Stimulated activated effector memory CD8-positive, alpha-beta T cell treated with anti-CD3 and anti-CD28 coated beads, Interleukin-12 subunit alpha, Interleukin-12 subunit beta, amount 100 ng/mL, for 72 hours (primary cell): ENCODE results near the gene PCDHA9.
A peak's percentile ranks its signal among the peaks of the same experiment; 100 is the strongest.
"Not testable (repeated sequence)": the region's sequence is repeated elsewhere in the genome, so short reads cannot be mapped to it uniquely, and the experiment has no call there.

Experiments used
- ATAC-seq: fragments of 150-1000 bp; cut with Tn5 transposase; 2 replicates; pipeline ENCODE4 v1.10.0; 2021
- DNase-seq, 2 donors: peaks; one replicate each; pipeline ENCODE4 v3.0.0; 2021 to 2022; ENCODE audit warnings: low spot score in 2 of 2
- H3K27ac Mint-ChIP-seq: one replicate; pipeline ENCODE4 v1.8.0; 2022; ENCODE audit warnings: mild to moderate bottlenecking, mixed read lengths
- H3K36me3 Mint-ChIP-seq: one replicate; pipeline ENCODE4 v1.8.0; 2022; ENCODE audit warnings: mild to moderate bottlenecking, mixed read lengths
- H3K4me1 Mint-ChIP-seq: one replicate; pipeline ENCODE4 v1.8.0; 2022; ENCODE audit warnings: mixed read lengths
- H3K4me3 Mint-ChIP-seq: one replicate; pipeline ENCODE4 v1.8.0; 2022; ENCODE audit warnings: mild to moderate bottlenecking, mixed read lengths
- H3K9me3 Mint-ChIP-seq: one replicate; pipeline ENCODE4 v1.8.0; 2022; ENCODE audit warnings: mixed read lengths

The PCDHA9 gene

GRCh38 chr5:140848139-140849102 lies at the start of gene PCDHA9:
Gene PCDHA9, plus strand, starts transcription at chr5:140848382. Its CDS starts 114 bp downstream, at chr5:140848496.
- not testable (repeated sequence) for H3K27ac Mint-ChIP-seq, H3K9me3 Mint-ChIP-seq

DNA sequence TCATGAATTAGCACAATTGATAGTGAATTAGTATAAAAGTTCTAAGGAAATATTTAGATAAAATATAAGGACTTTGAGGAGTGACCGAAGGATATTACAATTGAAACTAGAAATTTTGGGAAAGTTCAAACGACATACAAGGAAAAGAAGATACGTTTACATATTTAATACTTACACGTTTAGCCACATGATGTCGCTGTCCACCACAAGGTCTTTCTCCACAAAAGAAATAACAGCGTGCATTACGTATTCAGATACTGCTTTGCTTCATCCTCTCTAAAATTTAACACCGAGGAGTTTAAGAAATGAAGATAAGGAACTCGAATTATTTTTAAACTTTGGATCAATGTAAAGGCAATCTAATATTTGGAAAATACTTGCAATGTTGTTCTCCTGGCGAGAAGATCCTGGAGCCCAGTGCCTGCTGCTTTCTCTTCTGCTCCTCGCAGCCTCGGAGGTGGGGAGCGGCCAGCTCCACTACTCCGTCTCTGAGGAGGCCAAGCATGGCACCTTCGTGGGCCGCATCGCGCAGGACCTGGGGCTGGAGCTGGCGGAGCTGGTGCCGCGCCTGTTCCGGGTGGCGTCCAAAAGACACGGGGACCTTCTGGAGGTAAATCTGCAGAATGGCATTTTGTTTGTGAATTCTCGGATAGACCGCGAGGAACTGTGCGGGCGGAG lies 47.2 kb upstream of the PCDHA9 start, which contains the start of gene PCDHA3:
Gene PCDHA3 (plus strand): TSS at position 242 of the 678 bp plus-strand sequence.
- no peak for ATAC-seq
- Mint-ChIP-seq H3K36me3 (no peaks in the 10 kb centered on the region), H3K4me1 (no peaks in the 10 kb centered on the region), H3K9me3 (peaks cover 4% of the 10 kb centered on the region), H3K27ac (no peak within 1 kb of the TSS), H3K4me3 (no peak within 1 kb of the TSS)
- no peak for DNase-seq

More at GRCh38 chr5:140848139-140849102, at the start of gene PCDHA9:
- not testable (repeated sequence) for H3K36me3 Mint-ChIP-seq, H3K4me3 Mint-ChIP-seq, ATAC-seq, DNase-seq, H3K4me1 Mint-ChIP-seq

GRCh38 chr5:140801494-140801841 lies 46.7 kb upstream of the PCDHA9 start:
- no peak overlapping the region for H3K27ac Mint-ChIP-seq

GRCh38 chr5:140802381-140802780 lies 45.8 kb upstream of the PCDHA9 start:
- H3K27ac Mint-ChIP-seq, H3K36me3 Mint-ChIP-seq, H3K4me3 Mint-ChIP-seq, ATAC-seq, DNase-seq, H3K4me1 Mint-ChIP-seq, H3K9me3 Mint-ChIP-seq: not testable (repeated sequence)

More at GRCh38 chr5:140801494-140801841, 46.7 kb upstream of the PCDHA9 start:
- Mint-ChIP-seq H3K4me1 (no peaks in the 10 kb centered on the region), H3K9me3 (peaks cover 4% of the 10 kb centered on the region), H3K36me3 (no peaks in the 10 kb centered on the region), H3K4me3 (no peak overlapping the region)
- DNase-seq: no peak
- ATAC-seq: no peak

DNA sequence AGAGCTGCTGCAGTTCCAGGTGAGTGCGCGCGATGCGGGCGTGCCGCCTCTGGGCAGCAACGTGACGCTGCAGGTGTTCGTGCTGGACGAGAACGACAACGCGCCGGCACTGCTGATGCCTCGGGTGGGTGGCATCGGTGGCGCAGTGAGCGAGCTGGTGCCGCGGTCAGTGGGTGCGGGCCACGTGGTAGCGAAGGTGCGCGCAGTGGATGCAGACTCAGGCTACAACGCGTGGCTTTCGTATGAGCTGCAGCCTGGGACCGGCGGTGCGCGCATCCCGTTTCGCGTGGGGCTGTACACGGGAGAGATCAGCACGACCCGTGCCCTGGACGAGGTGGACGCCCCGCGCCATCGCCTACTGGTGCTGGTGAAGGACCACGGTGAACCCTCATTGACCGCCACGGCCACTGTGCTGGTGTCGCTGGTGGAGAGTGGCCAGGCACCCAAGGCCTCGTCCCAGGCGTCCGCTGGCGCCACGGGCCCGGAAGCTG lies 45.4 kb upstream of the PCDHA9 start:
- Mint-ChIP-seq H3K4me1 (no peaks in the 10 kb centered on the region), H3K27ac (no peak overlapping the region), H3K4me3 (no peak overlapping the region), H3K9me3 (peaks cover 4% of the 10 kb centered on the region), H3K36me3 (no peaks in the 10 kb centered on the region)
- no peak for ATAC-seq
- no peak for DNase-seq

- H3K9me3 Mint-ChIP-seq: peaks cover 8% of the 10 kb centered on the region
- ATAC-seq (no peak), DNase-seq (no peak)
- H3K27ac Mint-ChIP-seq: no peak within 1 kb of the TSS
- H3K36me3 Mint-ChIP-seq: no peaks in the 10 kb centered on the region
- no peaks in the 10 kb centered on the region for H3K4me1 Mint-ChIP-seq
- no peak within 1 kb of the TSS for H3K4me3 Mint-ChIP-seq
Measured at GRCh38 chr5:140806834-140807775, 41.1 kb upstream of the PCDHA9 start, which contains the start of gene PCDHA4. Gene PCDHA4, plus strand, starts transcription at chr5:140807068.

DNA sequence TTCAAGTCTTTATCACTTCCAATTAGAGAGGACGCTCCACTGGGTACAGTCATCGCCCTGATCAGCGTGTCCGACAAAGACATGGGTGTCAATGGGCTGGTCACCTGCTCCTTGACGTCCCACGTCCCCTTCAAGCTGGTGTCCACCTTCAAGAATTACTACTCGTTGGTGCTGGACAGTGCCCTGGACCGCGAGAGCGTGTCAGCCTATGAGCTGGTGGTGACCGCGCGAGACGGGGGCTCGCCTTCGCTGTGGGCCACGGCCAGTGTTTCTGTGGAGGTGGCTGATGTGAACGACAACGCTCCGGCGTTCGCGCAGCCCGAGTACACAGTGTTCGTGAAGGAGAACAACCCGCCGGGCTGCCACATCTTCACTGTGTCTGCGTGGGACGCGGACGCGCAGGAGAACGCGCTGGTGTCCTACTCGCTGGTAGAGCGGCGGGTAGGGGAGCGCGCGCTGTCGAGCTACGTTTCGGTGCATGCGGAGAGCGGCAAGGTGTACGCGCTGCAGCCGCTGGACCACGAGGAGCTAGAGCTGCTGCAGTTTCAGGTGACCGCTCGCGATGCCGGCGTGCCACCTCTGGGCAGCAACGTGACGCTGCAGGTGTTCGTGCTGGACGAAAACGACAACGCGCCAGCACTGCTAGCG lies 39.8 kb upstream of the PCDHA9 start:
- not testable (repeated sequence) for ATAC-seq, DNase-seq, H3K36me3 Mint-ChIP-seq, H3K9me3 Mint-ChIP-seq, H3K4me1 Mint-ChIP-seq, H3K27ac Mint-ChIP-seq, H3K4me3 Mint-ChIP-seq

- no peak for DNase-seq
- peaks cover 5% of the 10 kb centered on the region for H3K9me3 Mint-ChIP-seq
- H3K27ac Mint-ChIP-seq: no peak overlapping the region
- no peak overlapping the region for H3K4me3 Mint-ChIP-seq
- H3K4me1 Mint-ChIP-seq: no peaks in the 10 kb centered on the region
- H3K36me3 Mint-ChIP-seq: no peaks in the 10 kb centered on the region
- ATAC-seq: no peak
Measured at GRCh38 chr5:140808889-140809291, 39.3 kb upstream of the PCDHA9 start.

- Mint-ChIP-seq H3K4me1 (no peaks in the 10 kb centered on the region), H3K27ac (no peak within 1 kb of the TSS), H3K9me3 (peaks cover 5% of the 10 kb centered on the region), H3K36me3 (no peaks in the 10 kb centered on the region), H3K4me3 (no peak within 1 kb of the TSS)
- DNase-seq (peak in 1 of 2 donors; percentile 52), ATAC-seq (no peak)
Measured at GRCh38 chr5:140821375-140822280, 26.6 kb upstream of the PCDHA9 start, which contains the start of gene PCDHA5. Gene PCDHA5, plus strand, starts transcription at chr5:140821613.

GRCh38 chr5:140822281-140822629 lies 25.9 kb upstream of the PCDHA9 start:
- Mint-ChIP-seq H3K4me1 (no peaks in the 10 kb centered on the region), H3K36me3 (no peaks in the 10 kb centered on the region), H3K27ac (no peak overlapping the region), H3K9me3 (peaks cover 5% of the 10 kb centered on the region), H3K4me3 (no peak overlapping the region)
- DNase-seq: no peak
- ATAC-seq: no peak

GRCh38 chr5:140822969-140823368 lies 25.2 kb upstream of the PCDHA9 start:
- H3K27ac Mint-ChIP-seq, ATAC-seq, H3K4me3 Mint-ChIP-seq, H3K9me3 Mint-ChIP-seq, H3K4me1 Mint-ChIP-seq, DNase-seq, H3K36me3 Mint-ChIP-seq: not testable (repeated sequence)

- Mint-ChIP-seq H3K4me1 (no peaks in the 10 kb centered on the region), H3K36me3 (no peaks in the 10 kb centered on the region), H3K9me3 (peaks cover 5% of the 10 kb centered on the region), H3K4me3 (no peak overlapping the region), H3K27ac (no peak overlapping the region)
- no peak for DNase-seq
- ATAC-seq: no peak
Measured at GRCh38 chr5:140823475-140823874, 24.7 kb upstream of the PCDHA9 start.

- ATAC-seq (no peak), DNase-seq (no peak)
- Mint-ChIP-seq H3K4me3 (no peak within 1 kb of the TSS), H3K9me3 (peaks cover 2% of the 10 kb centered on the region), H3K27ac (no peak within 1 kb of the TSS), H3K36me3 (no peaks in the 10 kb centered on the region), H3K4me1 (no peaks in the 10 kb centered on the region)
Measured at GRCh38 chr5:140827704-140828361, 20.3 kb upstream of the PCDHA9 start, which contains the start of gene PCDHA6. Gene PCDHA6, plus strand, starts transcription at chr5:140827960. Its CDS starts 132 bp downstream, at chr5:140828092.
